Measurements from ENCODE around the gene GP1BA.

DNA sequence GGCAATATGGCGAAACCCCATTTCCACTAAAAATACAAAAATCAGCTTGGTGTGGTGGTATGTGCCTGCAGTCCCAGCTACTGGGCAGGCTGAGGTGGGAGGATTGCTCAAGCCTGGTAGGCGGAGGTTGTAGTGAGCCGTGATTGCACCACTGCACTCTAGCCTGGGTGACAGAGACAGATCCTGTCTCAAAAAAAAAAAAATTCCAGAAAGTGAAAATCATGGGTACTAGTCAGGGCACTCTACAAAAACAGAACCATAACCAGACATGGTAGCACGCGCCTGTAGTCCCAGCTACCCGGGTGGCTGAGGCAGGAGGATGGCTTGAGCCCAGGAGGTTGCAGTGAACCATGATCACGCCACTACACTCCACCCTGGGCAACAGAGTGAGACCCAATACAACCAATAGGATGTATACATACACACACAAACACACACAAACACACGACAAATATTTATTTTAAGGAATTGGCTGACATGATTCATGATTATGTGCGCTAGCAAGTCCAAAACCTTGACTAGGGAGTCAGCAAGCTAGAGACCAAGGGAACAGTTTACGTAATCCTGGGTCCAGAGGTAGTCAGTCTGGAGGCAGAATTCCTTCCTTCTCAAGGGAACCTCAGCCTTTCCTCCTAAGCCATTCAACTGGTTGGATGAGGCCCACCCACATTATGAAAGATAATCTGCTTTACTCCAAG lies 11.6 kb upstream of the GP1BA start:
- TF ChIP-seq, protein P1, sequence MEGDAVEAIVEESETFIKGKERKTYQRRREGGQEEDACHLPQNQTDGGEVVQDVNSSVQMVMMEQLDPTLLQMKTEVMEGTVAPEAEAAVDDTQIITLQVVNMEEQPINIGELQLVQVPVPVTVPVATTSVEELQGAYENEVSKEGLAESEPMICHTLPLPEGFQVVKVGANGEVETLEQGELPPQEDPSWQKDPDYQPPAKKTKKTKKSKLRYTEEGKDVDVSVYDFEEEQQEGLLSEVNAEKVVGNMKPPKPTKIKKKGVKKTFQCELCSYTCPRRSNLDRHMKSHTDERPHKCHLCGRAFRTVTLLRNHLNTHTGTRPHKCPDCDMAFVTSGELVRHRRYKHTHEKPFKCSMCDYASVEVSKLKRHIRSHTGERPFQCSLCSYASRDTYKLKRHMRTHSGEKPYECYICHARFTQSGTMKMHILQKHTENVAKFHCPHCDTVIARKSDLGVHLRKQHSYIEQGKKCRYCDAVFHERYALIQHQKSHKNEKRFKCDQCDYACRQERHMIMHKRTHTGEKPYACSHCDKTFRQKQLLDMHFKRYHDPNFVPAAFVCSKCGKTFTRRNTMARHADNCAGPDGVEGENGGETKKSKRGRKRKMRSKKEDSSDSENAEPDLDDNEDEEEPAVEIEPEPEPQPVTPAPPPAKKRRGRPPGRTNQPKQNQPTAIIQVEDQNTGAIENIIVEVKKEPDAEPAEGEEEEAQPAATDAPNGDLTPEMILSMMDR (IDR thresholded peaks at IDR 0.05): no peak
- no peak for TF ChIP-seq ZFX (IDR thresholded peaks at IDR 0.05; ENCODE audit: borderline replicate concordance)
